NCI-H82 (cell line): ENCODE measurements around the gene MLPH.

ENCODE experiments used
- DNase-seq: peaks from one replicate; lab custom pipeline; 2025; lab: John Stamatoyannopoulos, UW

The MLPH gene

GRCh38 chr2:237546040-237546875 lies 59.2 kb downstream of the MLPH start:
- DNase-seq: no peak

- DNase-seq: no peak
These were observed 59.9 kb downstream of the MLPH start for GRCh38 chr2:237546876-237547395.

GRCh38 chr2:237547841-237548416 lies 60.9 kb downstream of the MLPH start:
- DNase-seq: no peak

- no peak for DNase-seq
These were observed 62.2 kb downstream of the MLPH start for GRCh38 chr2:237549216-237549615.

GRCh38 chr2:237549643-237550415 lies 62.8 kb downstream of the MLPH start:
- no peak for DNase-seq

GRCh38 chr2:237551071-237551574 lies 64.1 kb downstream of the MLPH start:
- no peak for DNase-seq

- DNase-seq: peak; percentile 17
These were observed 65.9 kb downstream of the MLPH start for GRCh38 chr2:237552908-237553307.

GRCh38 chr2:237553948-237554347 lies 66.9 kb downstream of the MLPH start:
- DNase-seq: no peak

- DNase-seq: no peak
These were observed 68.5 kb downstream of the MLPH start for GRCh38 chr2:237555560-237555959.

- DNase-seq: no peak
These were observed 70.0 kb downstream of the MLPH start for GRCh38 chr2:237556773-237557632.

GRCh38 chr2:237557633-237558015 lies 70.6 kb downstream of the MLPH start:
- no peak for DNase-seq

- peak; percentile 44 for DNase-seq
These were observed 72.0 kb downstream of the MLPH start for GRCh38 chr2:237558961-237559641.

GRCh38 chr2:237561221-237561620 lies 74.2 kb downstream of the MLPH start:
- no peak for DNase-seq

GRCh38 chr2:237563816-237564215 lies 76.8 kb downstream of the MLPH start:
- no peak for DNase-seq

GRCh38 chr2:237564526-237565131 lies 77.6 kb downstream of the MLPH start:
- no peak for DNase-seq

GRCh38 chr2:237565974-237566373 lies 78.9 kb downstream of the MLPH start:
- no peak for DNase-seq

- no peak for DNase-seq
These were observed 79.6 kb downstream of the MLPH start, which contains the start of gene PRLH for GRCh38 chr2:237566401-237567235. TSS of gene PRLH (plus strand) at chr2:237566574. CDS start at chr2:237566574, 0 bp downstream.

GRCh38 chr2:237567276-237568029 lies 80.4 kb downstream of the MLPH start:
- DNase-seq: no peak
